Astrocyte of the cerebellum (primary cell): ENCODE results near the gene GOLPH3.

Experiments used
- DNase-seq: peaks from one replicate; pipeline ENCODE4 v3.0.0-alpha.2; 2011; ENCODE audit warnings: low read depth
- H3K4me3 ChIP-seq: 2 replicates; pipeline ENCODE4 v1.5.1; 2011; ENCODE audit warnings: mild to moderate bottlenecking, low read depth, low read length, moderate library complexity
- in situ Hi-C: cut with HindIII; loops from 2 replicates; pipeline ENCODE4 v1.10.0; 2017; ENCODE audit warnings: low sequenced_read_pairs
- TF ChIP-seq, protein P1 (sequence below): IDR thresholded peaks from 2 replicates; pipeline ENCODE4 v1.5.1; 2012; ENCODE audit warnings: low read length, low read depth, moderate library complexity, mild to moderate bottlenecking; ENCODE audit errors: missing control alignments

Gene GOLPH3

DNA sequence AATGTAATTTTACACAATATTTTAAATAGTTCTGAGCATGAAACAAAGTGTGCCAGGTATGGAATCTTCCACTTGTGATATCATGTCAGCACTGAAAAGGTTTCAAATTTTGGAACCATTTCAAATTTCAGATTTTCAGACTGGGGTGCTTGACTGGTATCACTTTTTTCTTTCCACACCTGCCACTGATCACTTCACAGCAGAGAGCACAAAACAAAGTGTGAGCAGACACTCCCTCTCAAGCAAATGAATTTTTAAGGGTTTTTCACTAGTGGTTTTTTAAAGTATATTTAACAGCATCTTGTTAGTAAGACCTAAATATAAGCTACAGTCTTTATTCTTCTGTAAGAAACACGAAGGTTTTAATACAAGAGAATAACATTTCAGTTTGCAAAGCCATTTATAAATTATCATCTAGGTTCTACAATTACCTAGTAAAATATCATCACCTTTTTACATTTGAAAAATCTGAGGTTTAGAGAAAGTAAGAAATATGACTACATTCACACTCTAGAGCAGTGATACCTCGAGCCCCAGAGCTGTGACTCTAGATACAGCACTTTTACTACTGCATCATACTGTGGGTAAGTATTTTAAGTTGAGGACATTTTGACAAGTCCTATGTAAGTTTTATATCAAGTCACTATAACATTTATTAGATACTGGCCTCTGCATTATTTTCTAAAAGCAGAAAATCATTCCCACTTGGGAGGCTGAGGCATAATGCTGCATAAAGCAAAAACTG, 14.6 kb downstream of the GOLPH3 start:
- in situ Hi-C loops: no loop called here
- DNase-seq: no peak
- no peak overlapping the region for H3K4me3 ChIP-seq
- TF ChIP-seq, protein P1, sequence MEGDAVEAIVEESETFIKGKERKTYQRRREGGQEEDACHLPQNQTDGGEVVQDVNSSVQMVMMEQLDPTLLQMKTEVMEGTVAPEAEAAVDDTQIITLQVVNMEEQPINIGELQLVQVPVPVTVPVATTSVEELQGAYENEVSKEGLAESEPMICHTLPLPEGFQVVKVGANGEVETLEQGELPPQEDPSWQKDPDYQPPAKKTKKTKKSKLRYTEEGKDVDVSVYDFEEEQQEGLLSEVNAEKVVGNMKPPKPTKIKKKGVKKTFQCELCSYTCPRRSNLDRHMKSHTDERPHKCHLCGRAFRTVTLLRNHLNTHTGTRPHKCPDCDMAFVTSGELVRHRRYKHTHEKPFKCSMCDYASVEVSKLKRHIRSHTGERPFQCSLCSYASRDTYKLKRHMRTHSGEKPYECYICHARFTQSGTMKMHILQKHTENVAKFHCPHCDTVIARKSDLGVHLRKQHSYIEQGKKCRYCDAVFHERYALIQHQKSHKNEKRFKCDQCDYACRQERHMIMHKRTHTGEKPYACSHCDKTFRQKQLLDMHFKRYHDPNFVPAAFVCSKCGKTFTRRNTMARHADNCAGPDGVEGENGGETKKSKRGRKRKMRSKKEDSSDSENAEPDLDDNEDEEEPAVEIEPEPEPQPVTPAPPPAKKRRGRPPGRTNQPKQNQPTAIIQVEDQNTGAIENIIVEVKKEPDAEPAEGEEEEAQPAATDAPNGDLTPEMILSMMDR: no peak

DNA sequence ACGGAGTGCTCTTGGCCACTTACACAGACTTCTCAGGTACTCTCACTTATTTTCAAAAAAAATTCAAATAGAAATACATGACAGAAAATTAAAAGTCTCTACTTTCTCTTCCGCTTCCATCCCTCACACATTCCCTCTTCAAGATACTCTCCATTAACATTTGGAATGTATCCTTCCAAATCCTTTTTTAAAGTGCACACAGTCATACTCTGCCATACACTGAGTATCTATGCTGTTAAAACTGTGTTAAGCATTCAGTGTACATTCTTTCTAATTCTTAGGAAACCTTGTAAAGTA, 15.5 kb downstream of the GOLPH3 start:
- TF ChIP-seq, protein P1: no peak
- H3K4me3 ChIP-seq: no peak overlapping the region
- DNase-seq: no peak
- in situ Hi-C loops: no loop called here

DNA sequence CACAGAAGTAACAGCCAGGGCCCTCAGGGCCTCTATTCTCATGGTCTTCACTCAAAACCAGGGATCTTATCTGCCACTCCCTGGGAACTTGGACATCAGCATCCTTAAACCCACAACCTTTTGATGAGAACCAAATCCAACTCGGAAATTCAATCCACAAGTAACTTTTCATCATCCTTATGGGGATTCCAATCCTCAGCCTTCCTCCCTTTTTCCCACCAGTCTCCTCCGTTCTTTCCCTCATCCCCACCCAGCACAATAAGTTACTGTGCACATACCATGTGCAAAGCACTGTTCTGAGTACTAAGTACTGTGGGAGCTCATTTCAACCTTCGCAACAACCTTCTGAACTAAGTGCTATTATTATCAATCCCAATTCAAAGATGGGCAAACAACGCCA, 17.0 kb downstream of the GOLPH3 start:
- DNase-seq: no peak
- in situ Hi-C loops: no loop called here
- TF ChIP-seq, protein P1: no peak

DNA sequence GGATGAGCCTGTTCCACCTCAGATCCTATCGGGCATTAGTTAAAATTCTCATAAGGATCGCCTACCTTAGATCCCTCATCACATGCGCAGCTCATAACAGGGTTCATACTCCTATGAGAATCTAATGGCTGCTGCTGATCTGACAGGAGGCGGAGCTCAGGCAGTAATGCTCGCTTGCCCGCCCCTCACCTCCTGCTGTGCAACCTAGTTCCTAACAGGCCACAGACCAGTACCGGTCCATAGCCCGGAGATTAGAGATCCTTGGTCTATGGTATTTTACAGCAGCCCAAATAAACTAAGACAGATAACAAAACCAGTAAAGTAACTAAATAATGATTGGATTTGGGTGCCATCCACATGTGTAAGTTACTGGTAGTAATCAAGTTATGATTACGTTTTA, 17.5 kb downstream of the GOLPH3 start:
- DNase-seq: no peak
- in situ Hi-C loops: no loop called here
- TF ChIP-seq, protein P1: no peak
- no peak overlapping the region for H3K4me3 ChIP-seq

More for the DNA sequence above, 17.0 kb downstream of the GOLPH3 start:
- H3K4me3 ChIP-seq: no peak overlapping the region

DNA sequence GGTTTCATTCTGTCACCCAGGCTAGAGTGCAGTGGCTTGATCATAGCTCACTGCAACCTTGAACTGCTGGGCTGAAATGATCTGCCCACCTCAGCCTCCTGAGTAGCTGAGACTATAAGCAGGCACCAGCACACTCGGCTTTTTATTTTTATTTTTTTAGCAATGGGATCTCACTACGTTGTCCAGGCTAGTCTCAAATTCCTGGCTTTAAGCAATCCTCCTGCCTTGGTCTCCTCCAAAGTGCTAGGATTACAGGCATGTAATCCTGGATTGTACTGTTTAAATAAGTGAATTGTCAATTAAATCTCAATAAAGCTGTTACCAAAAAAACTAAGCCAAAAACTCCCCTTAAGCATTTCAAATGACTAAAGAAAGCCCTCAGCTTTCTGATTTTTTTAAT, 18.9 kb downstream of the GOLPH3 start:
- TF ChIP-seq, protein P1: no peak
- no peak overlapping the region for H3K4me3 ChIP-seq
- in situ Hi-C loops: no loop called here
- no peak for DNase-seq

DNA sequence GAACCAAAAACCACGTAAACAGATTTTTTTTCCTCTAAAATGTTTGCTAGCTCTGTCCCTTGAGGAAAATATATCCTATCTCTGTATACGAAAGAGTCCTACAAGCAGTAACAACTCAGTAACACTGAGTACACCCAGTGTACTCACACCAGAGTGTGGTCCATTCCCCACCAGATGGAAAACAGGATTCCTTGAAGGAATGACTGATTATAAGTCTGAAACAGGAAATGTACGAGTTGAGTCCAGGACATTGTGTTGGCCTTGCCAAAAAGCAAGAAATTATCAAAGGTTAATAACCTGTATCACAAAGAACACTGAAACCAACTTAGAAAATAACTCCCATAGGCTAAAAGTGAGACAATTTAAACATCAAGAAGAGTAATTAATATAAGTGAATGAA, 20.4 kb downstream of the GOLPH3 start:
- no peak overlapping the region for H3K4me3 ChIP-seq
- in situ Hi-C loops: no loop called here
- DNase-seq: no peak
- TF ChIP-seq, protein P1: no peak
